OCI-LY3 (cell line): Measurements from ENCODE around the gene NPTN.

ENCODE experiments used
- H2AFZ ChIP-seq: fragments of 200-600, 300-600 bp; shearing (Covaris generic); 2 replicates; pipeline ENCODE4 v1.6.0; 2014; ENCODE audit warnings: antibody characterized with exemption, low read depth, low read length
- H3K27ac ChIP-seq: fragments of 200-600, 300-600 bp; sonication (generic); 2 replicates; pipeline ENCODE4 v1.5.1; 2014; ENCODE audit warnings: mild to moderate bottlenecking, low read length, moderate library complexity, mixed read lengths
- H3K27me3 ChIP-seq: fragments of 200-600, 300-600 bp; sonication (generic); 2 replicates; pipeline ENCODE4 v1.6.1; 2014; ENCODE audit warnings: low read depth, low read length, mixed read lengths
- H3K36me3 ChIP-seq: fragments of 200-600, 300-600 bp; sonication (generic); replicated peaks from 2 replicates; pipeline ENCODE3; 2014; ENCODE audit warnings: low read depth, low read length, mixed read lengths
- H3K4me1 ChIP-seq: fragments of 300-600, 200-600 bp; sonication (generic); 2 replicates; pipeline ENCODE4 v1.6.1; 2014; ENCODE audit warnings: low read length, mixed read lengths
- H3K4me2 ChIP-seq: fragments of 200-600, 300-600 bp; sonication (generic); 2 replicates; pipeline ENCODE4 v1.6.1; 2014; ENCODE audit warnings: low read length, mixed read lengths
- H3K4me3 ChIP-seq: fragments of 300-600, 200-600 bp; sonication (generic); 2 replicates; pipeline ENCODE4 v1.5.1; 2014; ENCODE audit warnings: antibody characterized with exemption, mild to moderate bottlenecking, low read length, moderate library complexity
- H3K79me2 ChIP-seq: fragments of 300-600, 200-600 bp; shearing (Covaris generic); 2 replicates; pipeline ENCODE4 v1.6.1; 2014; ENCODE audit warnings: mild to moderate bottlenecking, low read length, mixed read lengths
- H3K9ac ChIP-seq: fragments of 300-600, 200-600 bp; shearing (Covaris generic); 2 replicates; pipeline ENCODE4 v1.6.0; 2014; ENCODE audit warnings: mild to moderate bottlenecking, low read length, moderate library complexity
- H3K9me3 ChIP-seq: fragments of 200-600, 300-600 bp; shearing (Covaris generic); 2 replicates; pipeline ENCODE4 v1.6.1; 2014; ENCODE audit warnings: low read length, mixed read lengths; ENCODE audit not compliant: insufficient read depth
- H4K20me1 ChIP-seq: fragments of 200-600, 300-600 bp; sonication (generic); 2 replicates; pipeline ENCODE4 v1.6.1; 2016; ENCODE audit warnings: low read length, mixed read lengths; ENCODE audit not compliant: insufficient read depth
- CTCF ChIP-seq: fragments of 200-600, 300-600 bp; sonication (generic); IDR thresholded peaks from 2 replicates; pipeline ENCODE4 v1.5.1; 2014; ENCODE audit warnings: antibody characterized with exemption, low read length, low read depth
- EZH2phosphoT487 ChIP-seq: fragments of 200-600 bp; shearing (Covaris generic); IDR thresholded peaks from 2 replicates; pipeline ENCODE4 v1.6.1; 2018; ENCODE audit warnings: antibody characterized with exemption, mixed run types, low read depth

NPTN gene

DNA sequence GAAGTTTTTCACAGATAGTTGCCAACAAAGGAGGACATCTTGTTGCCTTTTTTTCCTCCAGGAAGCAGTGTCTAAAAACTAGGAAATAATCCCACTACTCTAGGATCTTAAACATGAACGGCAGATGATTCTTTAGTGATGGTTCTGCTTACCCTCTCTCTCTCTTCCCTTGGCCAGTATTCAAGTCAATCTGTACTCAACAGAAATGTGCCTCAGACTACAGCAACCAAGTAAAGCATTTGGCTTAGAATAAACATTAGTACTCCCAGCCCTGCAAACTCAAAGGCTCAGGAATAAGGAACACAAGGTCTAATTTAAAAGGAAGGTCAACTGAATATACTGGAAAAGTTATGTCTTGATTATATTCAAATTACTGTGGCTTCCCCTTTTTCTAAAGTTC, 8.7 kb downstream of the NPTN start:
- H3K4me2 ChIP-seq = no peak overlapping the region
- no peaks in the 10 kb centered on the region for H3K36me3 ChIP-seq
- H3K27ac ChIP-seq = no peak overlapping the region
- H3K27me3 ChIP-seq = no peaks in the 10 kb centered on the region
- TF ChIP-seq EZH2phosphoT487 (no peak), CTCF (no peak)
- H3K9me3 ChIP-seq = no peaks in the 10 kb centered on the region
- peaks cover 6% of the 10 kb centered on the region for H3K4me1 ChIP-seq
- H2AFZ ChIP-seq = no peak overlapping the region
- H3K4me3 ChIP-seq = no peak overlapping the region
- H4K20me1 ChIP-seq = peaks cover 78% of the 10 kb centered on the region
- H3K79me2 ChIP-seq = peaks cover 99% of the 10 kb centered on the region
- no peak overlapping the region for H3K9ac ChIP-seq

- H3K9me3 ChIP-seq = no peaks in the 10 kb centered on the region
- H3K4me1 ChIP-seq = peaks cover 6% of the 10 kb centered on the region
- peaks cover 79% of the 10 kb centered on the region for H4K20me1 ChIP-seq
- no peaks in the 10 kb centered on the region for H3K27me3 ChIP-seq
- peaks cover 93% of the 10 kb centered on the region for H3K79me2 ChIP-seq
- H3K9ac ChIP-seq = no peak overlapping the region
- no peak overlapping the region for H3K27ac ChIP-seq
- H2AFZ ChIP-seq = no peak overlapping the region
- H3K4me2 ChIP-seq = no peak overlapping the region
- H3K36me3 ChIP-seq = no peaks in the 10 kb centered on the region
- TF ChIP-seq CTCF (no peak), EZH2phosphoT487 (no peak)
- H3K4me3 ChIP-seq = no peak overlapping the region
Measured at GRCh38 chr15:73621286-73621826, 11.8 kb downstream of the NPTN start.

DNA sequence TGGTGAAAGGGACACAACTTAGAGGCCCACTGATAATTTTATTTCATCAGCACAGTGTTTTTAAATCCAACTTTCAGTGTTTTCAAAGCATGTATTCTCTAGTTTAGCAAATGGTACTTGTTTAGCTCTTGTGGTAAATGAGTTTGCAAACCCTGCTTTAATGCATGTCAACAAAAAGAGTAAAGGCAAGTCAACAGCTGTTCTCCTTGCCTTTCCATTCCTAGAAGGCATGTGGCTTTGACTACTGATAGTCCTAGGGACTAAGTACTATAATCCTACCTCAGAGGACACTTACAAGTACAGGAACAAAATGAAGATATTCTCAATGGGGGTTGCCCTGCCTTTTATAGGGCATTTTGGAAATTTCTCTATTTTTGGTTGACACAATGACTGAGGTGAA, 13.1 kb downstream of the NPTN start:
- Histone ChIP-seq H3K4me3 (no peak overlapping the region), H3K4me2 (no peak overlapping the region), H3K4me1 (peaks cover 6% of the 10 kb centered on the region), H3K27ac (no peak overlapping the region), H3K9ac (no peak overlapping the region), H4K20me1 (peaks cover 82% of the 10 kb centered on the region), H3K9me3 (no peaks in the 10 kb centered on the region), H3K27me3 (no peaks in the 10 kb centered on the region), H3K36me3 (no peaks in the 10 kb centered on the region), H2AFZ (no peak overlapping the region), H3K79me2 (peaks cover 93% of the 10 kb centered on the region)
- TF ChIP-seq EZH2phosphoT487 (no peak), CTCF (no peak)

- peaks cover 71% of the 10 kb centered on the region for H4K20me1 ChIP-seq
- no peak overlapping the region for H2AFZ ChIP-seq
Measured at GRCh38 chr15:73617913-73618312, 15.3 kb downstream of the NPTN start.

More at GRCh38 chr15:73617913-73618312, 15.3 kb downstream of the NPTN start:
- Histone ChIP-seq H3K36me3 (no peaks in the 10 kb centered on the region), H3K4me3 (no peak overlapping the region), H3K9me3 (no peaks in the 10 kb centered on the region), H3K27me3 (no peaks in the 10 kb centered on the region), H3K79me2 (peaks cover 89% of the 10 kb centered on the region), H3K27ac (no peak overlapping the region), H3K9ac (no peak overlapping the region), H3K4me1 (peaks cover 6% of the 10 kb centered on the region), H3K4me2 (no peak overlapping the region)
- TF ChIP-seq EZH2phosphoT487 (no peak), CTCF (no peak)
